WTC11 (cell line): ENCODE results near the gene PARD3B.

Source experiments
- CBFB ChIP-seq: sonication (generic); formaldehyde crosslinking; IDR thresholded peaks from 2 replicates; pipeline ENCODE4 v1.8.1; 2022; ENCODE audit warnings: mild to moderate bottlenecking, low read depth, missing genetic modification reagents
- CTCF ChIP-seq: fragments of 200-600 bp; IDR thresholded peaks from 2 replicates; pipeline ENCODE4 v1.8.0; 2022; ENCODE audit warnings: antibody characterized with exemption
- E2F5 ChIP-seq: sonication (generic); formaldehyde crosslinking; IDR thresholded peaks from 2 replicates; pipeline ENCODE4 v1.8.1; 2022; ENCODE audit warnings: mild to moderate bottlenecking, moderate library complexity, missing genetic modification reagents
- FOXP4 ChIP-seq: sonication (generic); formaldehyde crosslinking; IDR thresholded peaks from 2 replicates; pipeline ENCODE4 v1.8.0; 2022; ENCODE audit warnings: mild to moderate bottlenecking, missing genetic modification reagents
- GRHL2 ChIP-seq: fragments of 250-450 bp; sonication (Bioruptor Pico); IDR thresholded peaks from 2 replicates; pipeline ENCODE4 v1.8.0; 2022; ENCODE audit warnings: mild to moderate bottlenecking, moderate library complexity; ENCODE audit not compliant: insufficient replicate concordance, severe bottlenecking
- IRF1 ChIP-seq: sonication (generic); formaldehyde crosslinking; IDR thresholded peaks from 2 replicates; pipeline ENCODE4 v1.8.0; 2023; ENCODE audit warnings: missing genetic modification reagents
- KAT7 ChIP-seq: sonication (generic); formaldehyde crosslinking; IDR thresholded peaks from 2 replicates; pipeline ENCODE4 v1.8.1; 2023; ENCODE audit warnings: missing genetic modification reagents, mild to moderate bottlenecking, borderline replicate concordance
- MYBL2 ChIP-seq: sonication (generic); formaldehyde crosslinking; IDR thresholded peaks from 2 replicates; pipeline ENCODE4 v1.8.1; 2023; ENCODE audit warnings: mild to moderate bottlenecking, moderate library complexity, missing genetic modification reagents
- NFYB ChIP-seq: sonication (generic); formaldehyde crosslinking; conservative IDR thresholded peaks from 2 replicates; pipeline ENCODE4 v1.8.0; 2022; ENCODE audit warnings: low read depth, missing genetic modification reagents
- TCF7 ChIP-seq: sonication (generic); formaldehyde crosslinking; IDR thresholded peaks from 2 replicates; pipeline ENCODE4 v1.8.0; 2022; ENCODE audit warnings: mild to moderate bottlenecking, low read depth, missing genetic modification reagents, moderate library complexity
- USF2 ChIP-seq: sonication (generic); formaldehyde crosslinking; IDR thresholded peaks from 2 replicates; pipeline ENCODE4 v1.8.1; 2023; ENCODE audit warnings: mild to moderate bottlenecking, missing genetic modification reagents, moderate library complexity

- TF ChIP-seq CTCF (no peak), CBFB (CRISPR knock-in tag) (no peak), IRF1 (CRISPR knock-in tag) (no peak), FOXP4 (no peak), USF2 (CRISPR knock-in tag) (no peak), KAT7 (CRISPR knock-in tag) (no peak), NFYB (CRISPR knock-in tag) (no peak), TCF7 (no peak), MYBL2 (CRISPR knock-in tag) (no peak), GRHL2 (no peak), E2F5 (CRISPR knock-in tag) (no peak)
These were observed 29.2 kb downstream of the PARD3B start for GRCh38 chr2:204574486-204574885.
